ENCODE results near the gene MAP3K4. TPM values are rescaled to one million over a fixed set of nuclear protein-coding genes. Genes with fewer than 3 reads are reported as not detected.

Gene MAP3K4
- total and polyA plus RNA-seq, 4 experiments from 2014 or later, result 5.7 to 90.1 (median 54.4) TPM

DNA sequence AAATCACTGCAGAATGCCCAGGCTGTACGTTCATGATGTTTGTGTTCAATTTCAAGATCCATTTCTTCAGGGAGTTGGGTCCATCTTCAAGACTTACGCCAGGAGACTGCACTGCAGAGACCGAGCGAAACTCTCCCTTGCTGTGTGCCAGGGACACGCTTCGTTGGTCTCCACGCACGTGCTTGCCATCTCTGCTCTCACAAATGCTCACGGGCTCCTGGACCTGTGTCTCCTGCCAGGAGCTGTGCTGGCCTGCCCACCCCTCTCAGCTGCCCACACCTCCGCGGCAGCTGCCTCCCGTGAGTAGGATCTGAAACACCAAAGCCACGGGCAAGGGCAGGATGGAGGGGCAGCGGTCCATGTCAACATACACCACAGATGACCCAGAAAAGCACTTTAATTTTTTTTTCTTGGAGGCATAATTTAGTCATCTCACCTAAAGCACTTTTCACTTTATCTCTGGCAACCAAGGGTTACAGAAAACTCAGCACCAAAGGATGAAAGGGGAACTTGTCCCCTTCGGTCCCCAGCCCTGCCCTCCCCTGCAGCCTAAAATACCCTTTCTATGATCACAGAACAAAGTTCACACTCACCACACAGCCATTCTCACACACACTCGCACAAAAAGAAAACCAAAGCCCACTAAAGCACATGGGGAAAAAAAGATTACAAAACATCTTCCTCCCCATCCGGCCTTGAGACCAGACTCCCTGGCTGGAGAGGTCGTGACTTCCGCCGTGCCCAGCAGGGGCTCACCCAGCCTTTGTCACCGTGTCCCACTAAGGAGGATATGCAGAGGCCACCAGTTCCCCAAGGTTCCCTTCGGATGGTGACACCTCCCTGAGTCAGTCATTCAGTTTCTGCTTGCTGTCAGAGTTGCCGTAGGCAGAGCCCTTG lies 144.4 kb downstream of the MAP3K4 start:
- intact Hi-C loops (cut with micrococcal nuclease), result no loop called here
- DNase-seq, result no peak
- Histone ChIP-seq H3K27ac (ENCODE audit: low read depth, low read length) (no peak overlapping the region), H3K36me3 (ENCODE audit: insufficient read depth, low read length) (no peaks in the 10 kb centered on the region), H3K27me3 (ENCODE audit: insufficient read depth, low read length) (no peaks in the 10 kb centered on the region), H3K9me3 (ENCODE audit: control insufficient read depth in 1 of 2, low read length in 2 of 2) (no peaks in the 10 kb centered on the region), H3K4me3 (ENCODE audit: low read length in 2 of 2) (no peak overlapping the region), H3K4me1 (ENCODE audit: insufficient read depth, low read length) (no peaks in the 10 kb centered on the region)
- H3K4me1 Mint-ChIP-seq, result no peaks in the 10 kb centered on the region
- peaks cover 0 to 2% (median 0%) of the 10 kb centered on the region in 8 donors for H3K9me3 Mint-ChIP-seq
- peak overlapping the region in 6 of 7 donors; percentile 3 to 74 (median 34) for H3K27ac Mint-ChIP-seq
- H3K27me3 Mint-ChIP-seq, result no peaks in the 10 kb centered on the region
- no peak overlapping the region for H3K4me3 Mint-ChIP-seq
- H3K36me3 Mint-ChIP-seq, result peaks cover 18 to 24% of the 10 kb centered on the region in 2 donors
- POLR2A ChIA-PET (ENCODE audit: partially characterized antibody), result no interaction called here
- CTCF ChIA-PET (ENCODE audit: partially characterized antibody), result no interaction called here

DNA sequence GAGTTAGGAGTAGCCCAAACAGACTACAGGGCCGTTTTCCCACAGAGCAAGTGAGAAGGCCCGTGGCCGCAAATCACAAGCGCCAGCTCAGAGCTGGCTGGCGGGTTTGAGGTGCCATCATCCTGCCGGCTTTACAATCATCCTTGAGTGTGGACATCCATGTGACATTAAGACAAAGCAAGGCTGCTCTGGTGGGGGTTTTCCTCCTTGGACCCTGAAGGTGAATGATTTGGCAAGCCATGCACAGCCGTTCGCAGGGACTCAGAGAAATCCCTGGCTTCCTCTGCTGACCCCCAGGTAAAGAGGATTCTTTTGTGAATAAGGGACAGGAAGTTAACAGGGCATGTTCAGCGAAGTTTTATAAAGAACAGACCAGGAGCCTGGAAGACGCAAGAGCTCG lies 145.1 kb downstream of the MAP3K4 start:
- Histone ChIP-seq H3K27ac (ENCODE audit: low read depth, low read length) (no peak overlapping the region), H3K9me3 (ENCODE audit: control insufficient read depth in 1 of 2, low read length in 2 of 2) (no peaks in the 10 kb centered on the region), H3K4me3 (ENCODE audit: low read length in 2 of 2) (no peak overlapping the region), H3K36me3 (ENCODE audit: insufficient read depth, low read length) (no peaks in the 10 kb centered on the region), H3K27me3 (ENCODE audit: insufficient read depth, low read length) (no peaks in the 10 kb centered on the region), H3K4me1 (ENCODE audit: insufficient read depth, low read length) (no peaks in the 10 kb centered on the region)
- DNase-seq, result no peak
- intact Hi-C loops (cut with micrococcal nuclease), result no loop called here
- ChIA-PET POLR2A (ENCODE audit: partially characterized antibody) (no interaction called here), CTCF (ENCODE audit: partially characterized antibody) (no interaction called here)
- Mint-ChIP-seq H3K36me3 (peaks cover 18 to 24% of the 10 kb centered on the region in 2 donors), H3K4me1 (no peaks in the 10 kb centered on the region), H3K4me3 (no peak overlapping the region), H3K9me3 (peaks cover 0 to 2% (median 0%) of the 10 kb centered on the region in 8 donors), H3K27ac (peak overlapping the region in 2 of 7 donors; percentile 16 to 74), H3K27me3 (no peaks in the 10 kb centered on the region)

DNA sequence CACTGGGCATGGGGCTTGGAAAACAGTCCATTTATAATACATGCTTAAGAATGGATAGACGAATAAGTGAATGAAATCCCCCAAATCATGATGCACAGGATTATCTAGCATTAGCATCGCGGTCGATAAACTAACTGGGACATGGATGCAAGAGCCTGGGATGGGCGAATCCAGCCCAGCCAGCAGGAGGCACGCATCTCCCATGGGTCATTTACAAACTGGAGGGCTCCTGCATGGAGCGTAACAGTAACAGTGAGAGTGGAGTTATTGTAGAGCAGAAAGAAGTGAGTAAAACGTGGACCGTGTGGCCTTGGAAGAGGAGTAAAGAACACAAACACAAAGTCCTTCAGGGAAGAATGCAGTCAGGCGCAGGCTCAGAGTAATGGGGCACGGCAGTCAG lies 145.8 kb downstream of the MAP3K4 start:
- DNase-seq, result no peak
- Histone ChIP-seq H3K36me3 (ENCODE audit: insufficient read depth, low read length) (no peaks in the 10 kb centered on the region), H3K27me3 (ENCODE audit: insufficient read depth, low read length) (no peaks in the 10 kb centered on the region), H3K4me3 (ENCODE audit: low read length in 2 of 2) (no peak overlapping the region), H3K27ac (ENCODE audit: low read depth, low read length) (no peak overlapping the region), H3K4me1 (ENCODE audit: insufficient read depth, low read length) (no peaks in the 10 kb centered on the region), H3K9me3 (ENCODE audit: control insufficient read depth in 1 of 2, low read length in 2 of 2) (no peaks in the 10 kb centered on the region)
- ChIA-PET CTCF (ENCODE audit: partially characterized antibody) (no interaction called here), POLR2A (ENCODE audit: partially characterized antibody) (no interaction called here)
- Mint-ChIP-seq H3K27me3 (no peaks in the 10 kb centered on the region), H3K27ac (peak overlapping the region in 1 of 7 donors; percentile 43), H3K36me3 (peaks cover 22 to 24% of the 10 kb centered on the region in 2 donors), H3K4me3 (no peak overlapping the region), H3K9me3 (peaks cover 0 to 2% (median 0%) of the 10 kb centered on the region in 8 donors), H3K4me1 (no peaks in the 10 kb centered on the region)
- intact Hi-C loops (cut with micrococcal nuclease), result no loop called here

DNA sequence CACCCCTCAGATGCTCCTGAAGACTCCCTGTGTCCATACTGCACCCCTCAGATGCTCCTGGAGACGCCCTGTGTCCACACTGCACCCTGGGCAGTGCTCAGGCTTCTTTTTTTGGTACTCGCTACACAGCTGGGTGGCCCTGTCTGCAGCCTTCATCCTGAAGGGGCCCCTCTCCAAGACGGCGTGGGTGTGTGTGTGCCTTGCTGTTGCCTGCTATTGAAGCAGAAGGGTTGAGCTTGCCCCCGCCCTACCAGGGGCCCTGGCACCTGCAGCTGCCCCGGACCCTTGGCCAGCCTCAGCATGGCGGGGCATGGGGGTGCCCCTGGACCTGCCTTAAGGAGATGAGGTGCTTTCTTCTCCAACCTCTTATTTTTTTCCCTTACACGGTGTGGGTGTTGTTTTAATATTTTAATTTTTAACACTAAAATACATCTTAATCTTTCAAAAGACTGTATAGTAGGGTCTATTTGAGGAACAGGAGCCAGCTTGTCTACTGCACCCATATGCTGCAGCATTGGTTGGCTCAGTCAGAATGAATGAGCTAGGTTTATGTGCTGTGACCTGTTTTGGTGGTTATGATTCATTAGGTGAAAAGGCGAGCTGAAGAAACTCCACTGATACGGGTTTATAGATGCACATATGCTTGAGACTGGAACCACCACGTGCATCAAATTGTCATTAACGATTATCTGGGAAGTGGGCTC lies 146.4 kb downstream of the MAP3K4 start:
- H3K4me3 ChIP-seq (ENCODE audit: low read length in 2 of 2), result no peak overlapping the region
- intact Hi-C loops (cut with micrococcal nuclease), result no loop called here
- H3K36me3 ChIP-seq (ENCODE audit: insufficient read depth, low read length), result no peaks in the 10 kb centered on the region
- no peaks in the 10 kb centered on the region for H3K27me3 Mint-ChIP-seq
- no peak overlapping the region for H3K27ac Mint-ChIP-seq
- DNase-seq, result no peak
- no peaks in the 10 kb centered on the region for H3K27me3 ChIP-seq (ENCODE audit: insufficient read depth, low read length)
- peaks cover 25% of the 10 kb centered on the region in 2 donors for H3K36me3 Mint-ChIP-seq
- CTCF ChIA-PET (ENCODE audit: partially characterized antibody), result interaction anchor here (0.9 kb wide), 1 partner anchor 233 kb away, joined by 3 read pairs; no protein-coding TSS in a partner anchor
- H3K4me1 Mint-ChIP-seq, result no peaks in the 10 kb centered on the region
- no peaks in the 10 kb centered on the region for H3K9me3 ChIP-seq (ENCODE audit: control insufficient read depth in 1 of 2, low read length in 2 of 2)
- no peak overlapping the region for H3K4me3 Mint-ChIP-seq
- no peak overlapping the region for H3K27ac ChIP-seq (ENCODE audit: low read depth, low read length)
- POLR2A ChIA-PET (ENCODE audit: partially characterized antibody), result no interaction called here
- H3K9me3 Mint-ChIP-seq, result peaks cover 0 to 2% (median 0%) of the 10 kb centered on the region in 8 donors
- no peaks in the 10 kb centered on the region for H3K4me1 ChIP-seq (ENCODE audit: insufficient read depth, low read length)

DNA sequence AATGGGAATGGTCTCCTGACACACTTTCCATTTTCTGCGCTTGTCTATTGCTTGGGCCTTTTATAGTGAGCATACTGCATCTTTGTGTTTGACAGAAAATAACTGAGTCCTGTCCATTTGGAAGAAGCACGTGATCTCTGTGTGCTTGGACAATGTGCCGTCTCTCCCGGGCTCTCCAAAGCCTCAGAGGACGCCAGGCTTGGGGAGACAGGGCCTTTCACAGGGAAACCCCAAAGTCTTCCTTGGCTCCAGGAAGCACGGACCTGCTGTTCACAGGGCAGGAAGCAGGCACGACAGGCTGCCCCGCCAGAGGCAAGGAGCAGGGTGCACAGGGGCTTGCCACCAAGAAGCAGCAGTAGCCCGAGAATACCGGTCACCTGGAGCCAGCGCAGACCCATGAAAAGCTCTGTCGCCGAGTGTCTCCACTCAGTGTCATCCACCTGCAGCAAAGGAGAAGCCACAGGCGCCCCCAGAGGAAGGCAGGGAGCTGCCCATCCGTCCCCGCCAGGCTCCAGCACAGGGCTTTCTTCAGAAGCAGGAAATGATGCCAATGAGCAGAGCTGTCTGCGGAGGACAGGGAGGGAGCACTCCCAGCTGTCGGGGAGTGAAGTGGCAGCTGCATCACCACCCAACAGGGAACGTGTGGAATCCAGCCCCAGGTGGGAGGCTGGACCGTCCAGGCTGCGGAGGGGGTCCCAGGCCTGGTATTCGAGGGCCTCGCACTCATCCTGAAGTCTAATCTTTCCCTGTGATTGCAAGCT lies 147.2 kb downstream of the MAP3K4 start:
- Mint-ChIP-seq H3K9me3 (peaks cover 0 to 2% (median 0%) of the 10 kb centered on the region in 8 donors), H3K36me3 (peaks cover 19 to 20% of the 10 kb centered on the region in 2 donors), H3K27me3 (no peaks in the 10 kb centered on the region), H3K4me3 (no peak overlapping the region), H3K27ac (peak overlapping the region in 2 of 7 donors; percentile 52 to 75), H3K4me1 (no peaks in the 10 kb centered on the region)
- intact Hi-C loops (cut with micrococcal nuclease), result no loop called here
- DNase-seq, result no peak
- H3K27ac ChIP-seq (ENCODE audit: low read depth, low read length), result no peak overlapping the region
- H3K4me3 ChIP-seq (ENCODE audit: low read length in 2 of 2), result no peak overlapping the region
- POLR2A ChIA-PET (ENCODE audit: partially characterized antibody), result no interaction called here
- CTCF ChIA-PET (ENCODE audit: partially characterized antibody), result interaction anchor here (0.9 kb wide), 1 partner anchor 232 kb away, joined by 3 read pairs; no protein-coding TSS in a partner anchor
- H3K9me3 ChIP-seq (ENCODE audit: control insufficient read depth in 1 of 2, low read length in 2 of 2), result no peaks in the 10 kb centered on the region
- no peaks in the 10 kb centered on the region for H3K27me3 ChIP-seq (ENCODE audit: insufficient read depth, low read length)
- no peaks in the 10 kb centered on the region for H3K4me1 ChIP-seq (ENCODE audit: insufficient read depth, low read length)
- H3K36me3 ChIP-seq (ENCODE audit: insufficient read depth, low read length), result no peaks in the 10 kb centered on the region

DNA sequence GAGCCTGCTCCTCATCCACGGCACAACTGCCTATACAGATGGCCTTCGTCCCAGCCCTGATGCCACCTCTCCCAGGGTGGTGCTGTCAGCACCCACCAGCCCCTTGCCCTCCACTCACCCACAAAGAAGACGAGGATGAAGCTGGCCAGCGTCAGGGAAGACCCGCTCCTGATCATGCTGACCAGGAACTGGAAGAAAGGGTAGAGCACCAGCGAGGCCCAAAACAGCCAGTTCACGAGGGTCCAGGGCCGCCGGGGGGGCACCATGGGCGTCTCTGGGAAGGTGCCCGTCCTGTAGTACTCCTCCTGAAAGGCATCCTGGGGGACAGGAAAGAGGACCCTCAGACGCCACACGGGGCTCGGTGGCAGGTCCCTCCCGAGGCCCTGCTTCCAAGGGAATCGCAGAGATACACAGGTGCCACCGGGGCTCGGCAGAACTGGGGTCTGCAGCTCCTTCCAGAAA lies 147.8 kb downstream of the MAP3K4 start:
- Histone ChIP-seq H3K9me3 (ENCODE audit: control insufficient read depth in 1 of 2, low read length in 2 of 2) (no peaks in the 10 kb centered on the region), H3K27me3 (ENCODE audit: insufficient read depth, low read length) (no peaks in the 10 kb centered on the region), H3K36me3 (ENCODE audit: insufficient read depth, low read length) (no peaks in the 10 kb centered on the region), H3K4me3 (ENCODE audit: low read length in 2 of 2) (no peak overlapping the region), H3K27ac (ENCODE audit: low read depth, low read length) (no peak overlapping the region), H3K4me1 (ENCODE audit: insufficient read depth, low read length) (no peaks in the 10 kb centered on the region)
- Mint-ChIP-seq H3K27me3 (no peaks in the 10 kb centered on the region), H3K9me3 (peaks cover 0 to 2% (median 0%) of the 10 kb centered on the region in 8 donors), H3K4me3 (no peak overlapping the region), H3K27ac (no peak overlapping the region), H3K36me3 (peaks cover 15 to 20% of the 10 kb centered on the region in 2 donors), H3K4me1 (no peaks in the 10 kb centered on the region)
- DNase-seq, result no peak
- POLR2A ChIA-PET (ENCODE audit: partially characterized antibody), result no interaction called here
- CTCF ChIA-PET (ENCODE audit: partially characterized antibody), result no interaction called here
- intact Hi-C loops (cut with micrococcal nuclease), result no loop called here

Data from CD4-positive, alpha-beta memory T cell (primary cell).